ENCODE measurements around the gene ADAMTSL3.
"Not testable (repeated sequence)": the region's sequence is repeated elsewhere in the genome, so short reads cannot be mapped to it uniquely, and the experiment has no call there.

Gene ADAMTSL3

DNA sequence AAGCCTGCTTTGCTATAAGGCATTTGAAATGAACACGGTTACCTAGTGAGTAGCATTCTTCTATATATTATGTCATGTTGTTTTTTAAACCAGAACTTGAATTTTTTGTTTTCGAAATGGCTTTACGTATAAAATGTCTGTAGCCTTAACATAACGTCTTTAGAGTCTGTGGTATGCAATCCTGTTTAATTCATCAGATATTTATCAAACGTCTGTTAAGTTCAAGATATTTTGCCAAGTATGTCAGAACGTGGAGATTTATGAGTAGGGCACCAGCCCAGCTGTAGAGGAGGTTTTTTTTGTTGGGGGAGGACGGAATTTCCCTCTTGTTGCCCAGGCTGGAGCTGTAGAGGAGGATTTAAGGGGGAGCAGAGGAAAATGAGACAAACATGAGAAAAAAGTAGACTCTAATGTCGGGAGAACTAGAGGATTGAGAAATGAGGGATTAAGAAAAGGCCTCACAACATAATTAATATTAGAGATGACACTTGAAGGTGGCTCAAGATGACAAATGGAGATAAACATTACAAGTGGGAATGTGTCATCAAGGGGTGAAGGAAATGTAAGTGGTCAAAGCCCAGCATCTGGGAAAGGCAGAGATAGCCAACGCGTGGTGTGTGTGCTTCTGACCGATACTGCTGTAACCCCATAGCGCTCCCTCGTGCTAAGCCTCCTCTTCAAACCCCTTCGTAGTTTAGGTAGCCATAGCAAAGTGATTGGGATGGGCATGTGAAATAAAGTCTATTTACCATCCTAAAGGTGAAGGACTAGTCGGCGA is 427.7 kb downstream of the ADAMTSL3 start:
- Histone ChIP-seq H3K36me3 (ENCODE audit: control insufficient read depth in 2 of 2, insufficient read depth in 2 of 2, low read length in 2 of 2) (no peaks in the 10 kb centered on the region), H3K9me3 (ENCODE audit: control insufficient read depth in 2 of 2, low read length in 2 of 2) (no peaks in the 10 kb centered on the region), H3K4me3 (ENCODE audit: low read length in 2 of 2) (no peak overlapping the region), H3K27me3 (ENCODE audit: control insufficient read depth in 1 of 2, insufficient read depth in 2 of 2, low read length in 2 of 2) (peaks cover 0 to 16% of the 10 kb centered on the region in 2 donors), H3K4me1 (ENCODE audit: control insufficient read depth, insufficient read depth, low read length) (peaks cover 10% of the 10 kb centered on the region), H3K9ac (ENCODE audit: low read length in 2 of 2) (no peak overlapping the region), H3K27ac (ENCODE audit: low read length) (no peak overlapping the region)

DNA sequence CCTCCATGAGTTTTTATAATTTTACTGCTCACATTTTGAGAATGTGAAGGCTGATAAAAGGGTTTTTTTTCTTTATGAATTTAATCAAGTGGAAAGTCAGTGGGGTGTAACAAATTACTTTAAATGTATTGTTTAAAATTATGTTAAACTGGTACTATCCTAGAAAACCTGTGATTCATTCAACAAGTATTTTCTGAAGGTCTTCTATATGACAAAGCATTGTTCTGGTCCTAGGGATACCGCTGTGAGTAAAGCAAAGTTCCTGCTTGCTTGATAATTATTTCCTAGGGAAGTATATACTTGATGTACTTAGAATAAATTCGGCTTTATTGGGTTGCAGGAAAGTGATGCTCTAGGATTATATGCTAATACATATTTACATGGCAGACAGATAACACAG is 428.8 kb downstream of the ADAMTSL3 start:
- Histone ChIP-seq H3K27me3 (ENCODE audit: control insufficient read depth in 1 of 2, insufficient read depth in 2 of 2, low read length in 2 of 2) (peaks cover 0 to 16% of the 10 kb centered on the region in 2 donors), H3K4me1 (ENCODE audit: control insufficient read depth, insufficient read depth, low read length) (peaks cover 10% of the 10 kb centered on the region), H3K36me3 (ENCODE audit: control insufficient read depth in 2 of 2, insufficient read depth in 2 of 2, low read length in 2 of 2) (no peaks in the 10 kb centered on the region), H3K9me3 (ENCODE audit: control insufficient read depth in 2 of 2, low read length in 2 of 2) (no peaks in the 10 kb centered on the region), H3K9ac (ENCODE audit: low read length in 2 of 2) (no peak overlapping the region), H3K4me3 (ENCODE audit: low read length in 2 of 2) (no peak overlapping the region), H3K27ac (ENCODE audit: low read length) (no peak overlapping the region)

DNA sequence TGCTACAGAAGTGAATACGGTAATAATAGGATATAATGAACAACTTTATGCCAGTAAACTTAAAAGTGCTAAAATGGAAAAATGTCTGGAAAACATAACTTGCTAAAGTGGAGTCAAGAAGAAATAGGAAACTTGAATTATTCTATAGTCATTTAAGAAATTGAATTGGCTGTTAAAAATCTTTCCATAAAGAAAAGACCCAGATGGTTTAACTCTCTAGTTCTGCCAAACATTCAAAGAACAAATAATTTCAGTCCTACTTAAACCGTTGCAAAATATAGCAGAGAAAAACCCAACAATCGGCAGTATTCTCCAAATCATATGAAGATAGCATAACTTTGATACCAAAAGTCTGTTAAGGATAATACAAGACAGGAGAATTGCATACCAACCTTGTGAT is 432.1 kb downstream of the ADAMTSL3 start:
- H3K27me3 ChIP-seq (ENCODE audit: control insufficient read depth in 1 of 2, insufficient read depth in 2 of 2, low read length in 2 of 2); H3K9me3 ChIP-seq (ENCODE audit: control insufficient read depth in 2 of 2, low read length in 2 of 2); H3K9ac ChIP-seq (ENCODE audit: low read length in 2 of 2); H3K4me1 ChIP-seq (ENCODE audit: control insufficient read depth, insufficient read depth, low read length); H3K36me3 ChIP-seq (ENCODE audit: control insufficient read depth in 2 of 2, insufficient read depth in 2 of 2, low read length in 2 of 2); H3K4me3 ChIP-seq (ENCODE audit: low read length in 2 of 2); H3K27ac ChIP-seq (ENCODE audit: low read length): not testable (repeated sequence)

Data from stomach smooth muscle (tissue), 2 donors.